PC-3 (cell line): Measurements from ENCODE around the gene PTRH1. TPM values are rescaled to one million over a fixed set of nuclear protein-coding genes. Genes with fewer than 3 reads are reported as not detected.

Experiments
- ATAC-seq: fragments of 200-7000 bp; cut with Tn5 transposase; 2 replicates; pipeline ENCODE4 v1.9.1; 2020; ENCODE audit warnings: mild to moderate bottlenecking, moderate library complexity
- BruUV-seq: library from RNA; stranded (reverse); fragments of 400-500 nt; replicated peaks from 2 replicates; lab custom pipeline; 2021; lab: Mats Ljungman, UMichigan
- CTCF ChIA-PET: fragments of 300-600 bp; sonication (Branson Sonifier 250); formaldehyde crosslinking; loops from one replicate; lab custom pipeline; 2022; ENCODE audit warnings: antibody characterized with exemption; lab: Charles Lee
- POLR2A ChIA-PET: fragments of 300-600 bp; sonication (Branson Sonifier 250); formaldehyde crosslinking; loops from one replicate; lab custom pipeline; 2022; ENCODE audit warnings: antibody characterized with exemption; ENCODE audit not compliant: unreplicated experiment; lab: Charles Lee
- DNase-seq: peaks from one replicate; pipeline ENCODE4 v3.0.0-alpha.2; 2015
- H2AFZ ChIP-seq: fragments of 300-600 bp; sonication (generic); 2 replicates; pipeline ENCODE4 v1.6.0; 2016; ENCODE audit warnings: antibody characterized with exemption, low read length
- H3F3A ChIP-seq: fragments of 300-600 bp; sonication (generic); one replicate; pipeline ENCODE4 v1.6.0; 2017; ENCODE audit warnings: antibody characterized with exemption, low read length, control low read depth, mild to moderate bottlenecking; ENCODE audit not compliant: unreplicated experiment
- H3K27ac ChIP-seq: fragments of 300-600 bp; sonication (generic); 2 replicates; pipeline ENCODE4 v1.5.1; 2016; ENCODE audit warnings: mild to moderate bottlenecking, low read length
- H3K27me3 ChIP-seq: fragments of 300-600 bp; sonication (generic); 2 replicates; pipeline ENCODE4 v1.6.1; 2016; ENCODE audit warnings: low read length, mixed read lengths
- H3K36me3 ChIP-seq: fragments of 300-600 bp; sonication (generic); 2 replicates; pipeline ENCODE4 v1.6.1; 2016; ENCODE audit warnings: low read depth, mixed run types, low read length, mixed read lengths
- H3K4me1 ChIP-seq: fragments of 300-600 bp; sonication (generic); 2 replicates; pipeline ENCODE4 v1.5.1; 2016; ENCODE audit warnings: low read length; ENCODE audit not compliant: insufficient read depth
- H3K4me2 ChIP-seq: fragments of 300-600 bp; sonication (generic); 2 replicates; pipeline ENCODE4 v1.6.0; 2016; ENCODE audit warnings: low read length
- H3K4me3 ChIP-seq: fragments of 300-600 bp; sonication (generic); 2 replicates; pipeline ENCODE4 v1.5.1; 2016; ENCODE audit warnings: mild to moderate bottlenecking, low read length, mixed read lengths
- H3K79me2 ChIP-seq: fragments of 300-600 bp; sonication (generic); 2 replicates; pipeline ENCODE4 v1.6.1; 2017; ENCODE audit warnings: low read length, mixed read lengths
- H3K9ac ChIP-seq: fragments of 300-600 bp; sonication (generic); 2 replicates; pipeline ENCODE4 v1.6.0; 2016; ENCODE audit warnings: mild to moderate bottlenecking, low read length
- H3K9me2 ChIP-seq: fragments of 300-600 bp; sonication (generic); replicated peaks from 2 replicates; pipeline ENCODE4 v1.6.1; 2016; ENCODE audit warnings: mixed run types, low read length, mixed read lengths
- H3K9me3 ChIP-seq: fragments of 300-600 bp; sonication (generic); 2 replicates; pipeline ENCODE4 v1.6.1; 2016; ENCODE audit warnings: low read length, mixed read lengths
- H4K20me1 ChIP-seq: fragments of 300-600 bp; sonication (generic); 2 replicates; pipeline ENCODE4 v1.6.1; 2016; ENCODE audit warnings: low read length, mixed read lengths
- EZH2 ChIP-seq: fragments of 300-600 bp; sonication (generic); IDR thresholded peaks from one replicate; pipeline ENCODE4 v1.6.1; 2017; ENCODE audit warnings: antibody characterized with exemption, mild to moderate bottlenecking, low read length; ENCODE audit not compliant: unreplicated experiment
- EZH2phosphoT487 ChIP-seq: fragments of 300-600 bp; sonication (generic); IDR thresholded peaks from 2 replicates; pipeline ENCODE4 v1.6.1; 2018; ENCODE audit warnings: mild to moderate bottlenecking, antibody characterized with exemption, low read length, borderline replicate concordance
- intact Hi-C: fragments of 100-400 bp; cut with micrococcal nuclease; formaldehyde crosslinking; loops from 2 replicates; pipeline ENCODE4 v1.9.0; 2023
- total RNA-seq: library from RNA; depleted of rRNA; stranded (reverse); fragments of >200 nt; gene quantifications from 2 replicates; pipeline ENCODE4 v1.2.3, GENCODE V29; 2014
- TF ChIP-seq, protein P1 (sequence below): fragments of 300-600 bp; sonication (generic); conservative IDR thresholded peaks from 2 replicates; pipeline ENCODE4 v1.5.1; 2017; ENCODE audit warnings: antibody characterized with exemption, low read depth, mild to moderate bottlenecking, low read length

PTRH1 gene
- total RNA-seq, 1 experiment from 2014 or later = 45.3 TPM

DNA sequence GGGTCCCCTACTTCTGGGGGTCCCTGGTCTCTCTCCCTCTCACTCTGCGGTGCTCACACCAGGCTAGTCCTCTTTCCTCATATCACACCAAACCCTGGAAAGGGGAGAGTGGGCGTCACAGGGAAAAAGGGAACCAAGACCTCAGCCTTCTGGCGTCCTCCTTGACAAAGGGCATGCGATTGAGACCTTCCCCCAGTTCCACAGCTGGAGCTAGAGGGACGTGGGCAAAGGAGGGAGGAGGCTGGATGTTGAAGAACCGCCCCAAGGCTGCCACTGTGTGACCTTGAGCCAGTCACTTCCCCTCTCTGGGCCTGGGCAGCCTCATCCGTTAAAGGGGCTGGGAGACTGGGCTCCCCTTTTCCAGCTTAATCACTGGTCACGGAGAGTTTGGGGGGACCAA, 38.2 kb upstream of the PTRH1 start:
- Histone ChIP-seq H3F3A (no peaks in the 10 kb centered on the region), H3K4me3 (no peak overlapping the region), H3K27ac (no peak overlapping the region), H2AFZ (no peak overlapping the region), H3K4me1 (no peaks in the 10 kb centered on the region), H3K27me3 (peaks cover 20% of the 10 kb centered on the region), H3K9ac (no peak overlapping the region), H3K9me3 (no peaks in the 10 kb centered on the region), H4K20me1 (no peaks in the 10 kb centered on the region), H3K4me2 (no peak overlapping the region), H3K9me2 (no peaks in the 10 kb centered on the region), H3K79me2 (no peaks in the 10 kb centered on the region), H3K36me3 (no peaks in the 10 kb centered on the region)
- intact Hi-C loops = no loop called here
- BruUV-seq = no TSS peak
- CTCF ChIA-PET = no interaction called here
- POLR2A ChIA-PET = no interaction called here
- DNase-seq (no peak), ATAC-seq (no peak)
- TF ChIP-seq EZH2phosphoT487 (no peak), EZH2 (no peak)
- TF ChIP-seq, protein P1, sequence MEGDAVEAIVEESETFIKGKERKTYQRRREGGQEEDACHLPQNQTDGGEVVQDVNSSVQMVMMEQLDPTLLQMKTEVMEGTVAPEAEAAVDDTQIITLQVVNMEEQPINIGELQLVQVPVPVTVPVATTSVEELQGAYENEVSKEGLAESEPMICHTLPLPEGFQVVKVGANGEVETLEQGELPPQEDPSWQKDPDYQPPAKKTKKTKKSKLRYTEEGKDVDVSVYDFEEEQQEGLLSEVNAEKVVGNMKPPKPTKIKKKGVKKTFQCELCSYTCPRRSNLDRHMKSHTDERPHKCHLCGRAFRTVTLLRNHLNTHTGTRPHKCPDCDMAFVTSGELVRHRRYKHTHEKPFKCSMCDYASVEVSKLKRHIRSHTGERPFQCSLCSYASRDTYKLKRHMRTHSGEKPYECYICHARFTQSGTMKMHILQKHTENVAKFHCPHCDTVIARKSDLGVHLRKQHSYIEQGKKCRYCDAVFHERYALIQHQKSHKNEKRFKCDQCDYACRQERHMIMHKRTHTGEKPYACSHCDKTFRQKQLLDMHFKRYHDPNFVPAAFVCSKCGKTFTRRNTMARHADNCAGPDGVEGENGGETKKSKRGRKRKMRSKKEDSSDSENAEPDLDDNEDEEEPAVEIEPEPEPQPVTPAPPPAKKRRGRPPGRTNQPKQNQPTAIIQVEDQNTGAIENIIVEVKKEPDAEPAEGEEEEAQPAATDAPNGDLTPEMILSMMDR = no peak

DNA sequence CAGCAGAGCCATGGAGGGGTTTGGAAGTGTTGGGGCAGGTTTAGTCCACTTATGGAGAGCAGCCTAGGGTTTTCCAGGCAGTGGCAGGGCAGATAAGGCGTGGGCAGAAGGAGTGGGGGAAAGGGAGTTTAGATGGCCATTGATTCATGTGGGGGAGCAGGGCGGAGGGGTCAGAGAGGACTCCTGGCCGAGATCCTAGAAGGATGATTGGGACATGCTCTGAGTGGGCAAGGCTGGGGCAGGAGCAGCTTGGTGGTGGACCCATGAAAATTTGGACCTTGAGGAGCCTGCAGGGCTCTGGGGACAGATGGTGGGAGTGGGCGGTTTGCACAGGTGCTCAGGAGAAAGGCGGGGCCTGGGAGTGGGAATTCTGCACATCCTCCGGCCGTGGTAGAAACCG, 37.7 kb upstream of the PTRH1 start:
- ATAC-seq (no peak), DNase-seq (no peak)
- Histone ChIP-seq H3K4me2 (no peak overlapping the region), H3K36me3 (no peaks in the 10 kb centered on the region), H3K27ac (no peak overlapping the region), H3K9me3 (no peaks in the 10 kb centered on the region), H3F3A (no peaks in the 10 kb centered on the region), H3K4me3 (no peak overlapping the region), H2AFZ (no peak overlapping the region), H4K20me1 (no peaks in the 10 kb centered on the region), H3K4me1 (no peaks in the 10 kb centered on the region), H3K9me2 (no peaks in the 10 kb centered on the region), H3K9ac (no peak overlapping the region), H3K27me3 (peaks cover 20% of the 10 kb centered on the region), H3K79me2 (no peaks in the 10 kb centered on the region)
- ChIA-PET CTCF (no interaction called here), POLR2A (no interaction called here)
- BruUV-seq = no TSS peak
- intact Hi-C loops = no loop called here
- no peak for TF ChIP-seq EZH2
- TF ChIP-seq, protein P1 = no peak
- no peak for TF ChIP-seq EZH2phosphoT487

DNA sequence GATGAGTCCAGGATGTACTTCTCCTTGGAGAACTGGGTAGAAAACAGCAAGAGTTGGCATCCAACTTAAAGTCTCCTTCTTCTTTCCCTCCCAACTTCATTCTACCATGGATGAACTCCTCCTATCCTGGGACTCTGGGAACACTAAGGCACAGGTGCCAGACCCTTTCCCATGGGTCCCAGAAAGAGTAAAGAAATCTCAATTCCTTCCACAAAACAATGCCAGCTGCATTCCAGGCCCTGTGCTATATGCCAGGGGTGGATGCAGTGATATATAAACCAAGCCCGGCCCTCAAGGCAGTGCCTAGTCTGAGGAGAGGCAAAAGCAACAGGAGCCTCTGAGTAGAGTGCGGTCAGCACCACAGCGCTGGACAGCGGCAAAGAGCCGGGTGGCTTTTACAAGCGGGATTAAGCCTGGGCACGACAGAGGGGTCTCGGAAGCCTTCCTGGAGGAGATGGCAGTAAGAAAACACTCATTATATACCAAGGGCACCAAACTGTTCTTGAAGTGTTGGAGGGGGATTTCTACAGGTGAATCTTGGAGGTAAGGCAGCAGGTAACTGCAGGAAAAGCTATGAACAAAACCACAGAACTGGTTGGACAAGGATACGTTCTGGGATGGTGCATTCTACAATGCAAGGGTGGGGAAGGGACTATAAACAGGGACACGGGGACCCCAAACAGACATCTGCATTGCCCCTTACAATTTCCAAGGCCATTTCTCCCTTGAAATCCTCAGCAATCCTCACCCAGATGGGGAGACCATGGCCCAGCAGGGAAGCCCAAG, 36.0 kb upstream of the PTRH1 start:
- ChIA-PET POLR2A (no interaction called here), CTCF (no interaction called here)
- H3K9me2 ChIP-seq = no peaks in the 10 kb centered on the region
- H3K9ac ChIP-seq = no peak overlapping the region
- H3K4me3 ChIP-seq = no peak overlapping the region
- H3K9me3 ChIP-seq = no peaks in the 10 kb centered on the region
- no TSS peak for BruUV-seq
- no peaks in the 10 kb centered on the region for H3K4me1 ChIP-seq
- TF ChIP-seq EZH2 (no peak), EZH2phosphoT487 (no peak)
- TF ChIP-seq, protein P1 = no peak
- H2AFZ ChIP-seq = no peak overlapping the region
- peak; percentile 16 for DNase-seq
- H3F3A ChIP-seq = no peaks in the 10 kb centered on the region
- ATAC-seq = no peak
- intact Hi-C loops = no loop called here
- no peak overlapping the region for H3K27ac ChIP-seq
- H4K20me1 ChIP-seq = no peaks in the 10 kb centered on the region
- H3K36me3 ChIP-seq = no peaks in the 10 kb centered on the region
- no peak overlapping the region for H3K4me2 ChIP-seq
- peaks cover 20% of the 10 kb centered on the region for H3K27me3 ChIP-seq
- no peaks in the 10 kb centered on the region for H3K79me2 ChIP-seq
